ENCODE results near the gene CCKAR.
A peak's percentile ranks its signal among the peaks of the same experiment; 100 is the strongest.

The CCKAR gene

DNA sequence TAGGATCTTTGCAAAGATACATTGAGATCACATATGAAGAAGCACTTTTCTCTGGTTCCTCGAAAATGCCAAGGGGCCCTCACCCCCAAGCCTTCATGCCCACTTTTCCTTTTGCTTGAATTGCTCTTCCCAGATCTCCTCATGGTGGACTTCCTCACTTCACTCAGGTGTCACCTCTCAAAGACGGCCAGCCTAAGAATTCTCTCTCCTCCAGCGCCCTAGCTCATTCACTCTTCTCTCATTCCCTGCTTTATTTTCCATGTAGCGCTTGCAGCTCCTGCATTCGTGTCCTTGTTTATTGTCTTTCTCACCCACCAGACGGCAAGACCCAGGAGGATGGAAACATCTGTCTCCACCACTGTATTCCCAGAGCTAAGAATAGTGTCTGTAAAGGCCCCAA is 32.9 kb downstream of the CCKAR start:
- Mint-ChIP-seq H3K4me3 (no peak overlapping the region), H3K4me1 (peaks cover 14% of the 10 kb centered on the region), H3K27me3 (no peaks in the 10 kb centered on the region), H3K36me3 (ENCODE audit: low read depth) (no peaks in the 10 kb centered on the region), H3K9me3 (no peaks in the 10 kb centered on the region), H3K27ac (no peak overlapping the region)
- no peak for ATAC-seq
- no peak for DNase-seq

DNA sequence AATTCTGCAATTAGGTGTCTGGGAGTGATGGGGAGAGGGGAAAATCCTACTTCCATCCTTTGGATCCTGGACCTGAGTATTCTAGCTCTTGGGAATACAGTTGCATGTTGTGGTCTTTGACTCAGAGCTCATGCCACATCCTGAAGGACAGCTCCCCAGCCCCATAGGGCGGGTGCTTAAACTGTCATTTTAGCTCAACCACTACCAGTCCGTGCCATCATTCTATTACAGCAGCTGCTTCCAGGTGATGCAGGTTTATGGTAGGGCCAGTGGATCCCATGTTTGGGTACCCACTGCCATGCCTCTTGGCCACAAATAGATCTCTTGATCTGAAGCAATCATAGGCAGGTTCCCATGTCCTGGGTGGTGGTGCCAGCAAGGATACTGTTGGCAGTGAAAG is 34.7 kb downstream of the CCKAR start:
- Mint-ChIP-seq H3K4me1 (peaks cover 14% of the 10 kb centered on the region), H3K36me3 (ENCODE audit: low read depth) (no peaks in the 10 kb centered on the region), H3K27ac (no peak overlapping the region), H3K9me3 (no peaks in the 10 kb centered on the region), H3K27me3 (no peaks in the 10 kb centered on the region), H3K4me3 (no peak overlapping the region)
- ATAC-seq (no peak), DNase-seq (no peak)

DNA sequence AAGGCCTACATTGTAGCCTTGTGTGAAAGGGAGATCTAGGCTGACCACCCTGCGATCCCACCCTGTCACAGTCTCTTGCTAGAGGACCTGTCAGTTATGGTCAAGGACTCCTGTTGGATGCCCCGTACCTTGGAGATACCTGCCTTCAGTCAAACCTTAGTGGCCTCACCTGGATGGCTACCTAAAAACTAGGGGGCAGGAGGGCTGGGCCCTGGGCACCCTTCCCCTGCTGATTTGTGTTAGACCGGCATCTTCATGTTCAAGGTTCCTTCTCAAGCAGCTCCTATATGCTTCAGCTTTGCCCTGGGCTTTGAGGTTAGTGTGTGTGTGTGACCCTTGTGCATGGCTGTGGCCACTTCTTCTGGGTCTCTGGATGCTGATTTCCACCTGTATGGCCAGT is 35.3 kb downstream of the CCKAR start:
- no peaks in the 10 kb centered on the region for H3K27me3 Mint-ChIP-seq
- peaks cover 14% of the 10 kb centered on the region for H3K4me1 Mint-ChIP-seq
- ATAC-seq (no peak), DNase-seq (no peak)
- no peak overlapping the region for H3K27ac Mint-ChIP-seq
- no peaks in the 10 kb centered on the region for H3K9me3 Mint-ChIP-seq
- H3K4me3 Mint-ChIP-seq = no peak overlapping the region
- no peaks in the 10 kb centered on the region for H3K36me3 Mint-ChIP-seq (ENCODE audit: low read depth)

DNA sequence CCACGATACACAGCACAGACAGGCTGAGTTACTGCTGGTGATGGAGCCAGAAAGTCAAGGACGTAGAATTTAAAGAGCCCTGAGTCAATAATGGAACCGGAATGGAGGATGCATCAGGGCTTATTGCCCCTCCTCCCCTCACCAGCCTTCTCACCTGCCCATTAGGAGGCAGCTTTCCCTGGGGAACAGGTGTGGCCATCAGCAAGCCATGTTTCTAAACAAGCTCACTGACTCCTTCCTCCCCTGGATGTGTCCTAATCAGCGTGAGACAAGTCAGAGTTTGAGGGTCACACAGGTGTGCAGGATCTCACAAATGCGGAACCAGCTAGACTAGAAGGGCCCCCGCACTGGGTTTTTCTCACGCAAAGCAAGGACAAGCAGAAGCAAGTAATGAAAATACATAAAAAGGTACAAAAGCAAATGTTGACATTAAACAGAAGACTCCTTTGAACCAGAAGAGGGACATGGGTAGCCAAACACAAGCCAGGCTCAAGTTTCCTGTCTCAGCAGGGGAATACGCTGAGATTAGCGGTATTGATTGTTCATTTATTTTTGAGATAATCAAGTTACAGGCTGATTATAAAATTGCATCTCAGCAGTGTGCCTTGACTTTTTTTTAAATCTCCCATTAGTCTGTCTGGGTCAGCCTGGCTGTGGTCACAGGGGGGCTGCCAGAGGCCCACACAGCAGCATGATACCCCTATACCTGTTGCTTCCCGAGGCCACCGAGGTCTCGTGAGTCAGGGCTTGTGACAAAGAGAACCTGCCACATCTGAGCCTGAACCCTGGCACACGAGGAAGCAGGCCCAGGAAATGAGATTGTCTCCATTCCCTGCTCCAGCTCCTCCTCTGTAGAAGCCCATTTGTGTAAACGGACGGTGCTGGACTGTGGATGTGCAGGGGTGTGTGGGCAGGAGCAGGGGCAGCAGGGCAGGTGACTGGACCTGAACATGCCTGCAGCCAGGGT is 37.4 kb downstream of the CCKAR start:
- DNase-seq (no peak), ATAC-seq (no peak)
- no peak overlapping the region for H3K27ac Mint-ChIP-seq
- H3K9me3 Mint-ChIP-seq = no peaks in the 10 kb centered on the region
- peaks cover 4% of the 10 kb centered on the region for H3K4me1 Mint-ChIP-seq
- H3K4me3 Mint-ChIP-seq = no peak overlapping the region
- no peaks in the 10 kb centered on the region for H3K36me3 Mint-ChIP-seq (ENCODE audit: low read depth)
- peaks cover 3% of the 10 kb centered on the region for H3K27me3 Mint-ChIP-seq

DNA sequence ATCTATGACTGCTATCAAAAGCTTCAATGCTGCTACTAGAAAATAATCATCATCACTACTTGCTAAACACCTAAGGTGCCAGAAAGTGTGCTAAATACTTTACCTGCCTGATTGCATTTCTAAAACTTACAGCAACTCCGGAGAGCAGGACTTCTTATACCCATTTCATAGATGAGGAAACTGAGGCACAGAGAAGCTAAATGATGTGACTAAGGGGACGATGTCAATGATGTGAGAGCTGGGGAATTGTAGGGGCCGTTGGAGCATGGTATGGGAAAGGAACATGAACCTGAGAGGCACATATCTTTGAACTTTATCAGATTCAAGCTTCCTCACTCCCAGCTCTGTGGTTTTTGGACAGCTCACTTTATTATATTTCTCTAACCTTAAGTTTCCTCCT is 38.7 kb downstream of the CCKAR start:
- no peak for ATAC-seq
- H3K9me3 Mint-ChIP-seq = peaks cover 1% of the 10 kb centered on the region

DNA sequence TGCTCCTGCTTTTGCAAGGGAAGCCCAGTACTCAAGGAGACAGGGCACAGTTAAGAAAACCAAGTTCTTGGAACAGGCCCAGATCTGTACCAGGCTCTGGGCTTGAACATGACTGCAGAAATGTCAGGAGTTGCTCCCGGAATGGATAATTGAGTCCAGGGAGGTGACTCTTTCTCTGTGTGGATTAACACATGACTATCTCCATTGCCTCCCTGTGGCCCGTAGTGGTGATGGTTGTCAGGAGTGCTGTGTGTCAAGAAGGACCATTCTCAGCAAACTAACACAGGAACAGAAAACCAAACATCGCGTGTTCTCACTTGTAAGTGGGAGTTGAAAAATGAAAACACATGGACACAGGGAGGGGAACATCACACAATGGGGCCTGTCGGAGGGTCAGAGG is 39.9 kb downstream of the CCKAR start:
- H3K27ac Mint-ChIP-seq = no peak overlapping the region
- peaks cover 20% of the 10 kb centered on the region for H3K27me3 Mint-ChIP-seq
- peaks cover 3% of the 10 kb centered on the region for H3K4me1 Mint-ChIP-seq
- H3K9me3 Mint-ChIP-seq = peaks cover 7% of the 10 kb centered on the region
- ATAC-seq = no peak
- H3K36me3 Mint-ChIP-seq (ENCODE audit: low read depth) = no peaks in the 10 kb centered on the region
- no peak overlapping the region for H3K4me3 Mint-ChIP-seq
- DNase-seq = no peak

More for the DNA sequence above, 38.7 kb downstream of the CCKAR start:
- no peak overlapping the region for H3K27ac Mint-ChIP-seq
- H3K27me3 Mint-ChIP-seq = peaks cover 13% of the 10 kb centered on the region
- H3K36me3 Mint-ChIP-seq (ENCODE audit: low read depth) = no peaks in the 10 kb centered on the region
- DNase-seq = no peak
- peaks cover 3% of the 10 kb centered on the region for H3K4me1 Mint-ChIP-seq
- no peak overlapping the region for H3K4me3 Mint-ChIP-seq

DNA sequence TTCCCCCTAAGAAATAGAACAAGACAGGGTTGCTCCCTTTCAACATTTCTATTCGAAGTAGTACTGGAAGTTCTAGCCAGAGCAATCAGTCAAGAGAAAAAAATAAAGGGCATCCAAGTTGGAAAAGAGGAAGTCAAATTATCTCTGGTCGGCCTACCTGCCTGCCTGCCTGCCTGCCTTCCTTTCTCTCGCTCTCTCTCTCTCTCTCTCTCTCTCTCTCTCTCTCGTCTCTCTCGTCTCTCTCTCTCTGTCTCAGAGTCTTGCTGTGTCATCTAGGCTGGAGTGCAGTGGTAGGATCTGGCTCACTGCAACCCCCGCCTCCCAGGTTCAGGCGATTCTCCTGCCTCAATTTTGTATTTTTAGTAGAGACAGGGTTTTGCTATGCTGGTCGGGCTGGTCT is 42.9 kb downstream of the CCKAR start:
- Mint-ChIP-seq H3K27me3 (peaks cover 23% of the 10 kb centered on the region), H3K4me3 (no peak overlapping the region), H3K9me3 (peaks cover 22% of the 10 kb centered on the region), H3K36me3 (ENCODE audit: low read depth) (peaks cover 11% of the 10 kb centered on the region), H3K4me1 (peaks cover 3% of the 10 kb centered on the region), H3K27ac (no peak overlapping the region)
- DNase-seq = no peak
- ATAC-seq = no peak

DNA sequence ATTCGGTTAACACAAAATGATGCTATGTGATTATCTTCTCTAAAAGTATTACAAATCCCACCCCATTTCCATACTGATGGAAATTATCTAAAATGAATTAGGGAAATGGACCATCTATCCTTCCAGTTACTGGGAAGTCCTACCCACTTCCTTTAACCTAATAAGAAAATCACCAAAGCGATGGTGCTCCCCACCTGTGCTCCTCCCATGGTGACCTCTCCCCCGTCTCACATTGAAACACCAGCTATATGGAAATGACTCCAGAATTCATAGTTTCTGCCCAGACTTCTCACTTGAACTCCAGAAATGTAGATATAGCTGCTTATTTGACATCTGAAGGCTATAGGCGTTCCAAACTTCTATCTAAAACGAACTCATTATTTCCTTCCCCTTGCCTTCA is 48.5 kb downstream of the CCKAR start:
- H3K4me1 Mint-ChIP-seq = no peaks in the 10 kb centered on the region
- ATAC-seq = no peak
- peaks cover 10% of the 10 kb centered on the region for H3K27me3 Mint-ChIP-seq
- peaks cover 22% of the 10 kb centered on the region for H3K9me3 Mint-ChIP-seq
- H3K27ac Mint-ChIP-seq = no peak overlapping the region
- H3K4me3 Mint-ChIP-seq = no peak overlapping the region
- H3K36me3 Mint-ChIP-seq (ENCODE audit: low read depth) = peaks cover 20% of the 10 kb centered on the region
- DNase-seq = no peak

DNA sequence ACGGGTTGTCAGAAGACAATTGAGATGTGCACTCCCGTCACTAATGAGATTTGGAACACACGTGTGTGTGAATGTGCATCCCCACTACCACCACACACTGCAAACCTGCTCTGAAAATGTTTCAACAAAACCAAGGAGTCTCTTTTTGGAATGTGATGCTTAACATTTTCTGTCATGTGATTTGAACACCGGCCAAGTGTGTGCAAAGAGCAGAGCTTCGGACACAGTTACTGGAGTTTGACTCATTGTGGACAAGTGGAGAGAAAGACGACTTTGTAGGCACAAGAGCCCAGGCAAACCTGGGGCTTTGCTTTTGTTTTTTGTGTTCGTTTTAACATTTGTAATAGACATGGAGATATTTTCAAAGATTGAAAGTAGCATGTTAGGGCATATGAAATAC is 49.2 kb downstream of the CCKAR start:
- Mint-ChIP-seq H3K4me1 (no peaks in the 10 kb centered on the region), H3K4me3 (no peak overlapping the region), H3K9me3 (peaks cover 16% of the 10 kb centered on the region), H3K27ac (peak overlapping the region; percentile 30), H3K27me3 (peaks cover 5% of the 10 kb centered on the region), H3K36me3 (ENCODE audit: low read depth) (peaks cover 25% of the 10 kb centered on the region)
- ATAC-seq = no peak
- DNase-seq = no peak

DNA sequence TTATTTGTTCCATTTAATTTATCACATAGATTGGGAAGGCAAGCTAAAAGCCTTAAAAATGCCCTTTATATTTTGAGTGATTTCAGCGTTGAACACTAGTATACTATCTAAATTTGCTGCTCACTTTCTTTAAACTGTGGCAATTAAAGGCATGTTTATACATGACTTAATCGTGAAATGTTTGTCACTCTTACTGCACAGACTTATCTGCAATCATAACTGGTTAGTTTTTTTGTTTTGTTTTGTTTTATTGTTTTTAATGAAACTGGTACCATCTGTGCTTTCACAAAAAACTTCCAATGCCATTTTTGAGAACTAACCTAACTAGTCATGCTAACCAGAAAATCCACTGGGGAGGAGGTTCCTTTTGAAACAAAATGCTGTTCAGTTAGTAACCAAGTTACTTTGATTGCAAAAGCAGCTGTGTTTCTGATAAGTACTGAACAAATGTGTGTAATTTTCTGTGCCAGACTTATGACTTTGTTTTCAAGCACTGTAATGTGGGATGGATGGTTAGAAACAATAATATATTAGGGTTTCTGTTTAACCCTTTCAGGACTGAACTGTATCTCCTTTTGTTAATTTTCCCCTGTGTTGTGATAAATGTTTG is 56.1 kb downstream of the CCKAR start:
- Mint-ChIP-seq H3K27me3 (no peaks in the 10 kb centered on the region), H3K4me3 (no peak overlapping the region), H3K36me3 (ENCODE audit: low read depth) (peaks cover 56% of the 10 kb centered on the region), H3K9me3 (no peaks in the 10 kb centered on the region), H3K27ac (no peak overlapping the region), H3K4me1 (no peaks in the 10 kb centered on the region)
- ATAC-seq (no peak), DNase-seq (no peak)

DNA sequence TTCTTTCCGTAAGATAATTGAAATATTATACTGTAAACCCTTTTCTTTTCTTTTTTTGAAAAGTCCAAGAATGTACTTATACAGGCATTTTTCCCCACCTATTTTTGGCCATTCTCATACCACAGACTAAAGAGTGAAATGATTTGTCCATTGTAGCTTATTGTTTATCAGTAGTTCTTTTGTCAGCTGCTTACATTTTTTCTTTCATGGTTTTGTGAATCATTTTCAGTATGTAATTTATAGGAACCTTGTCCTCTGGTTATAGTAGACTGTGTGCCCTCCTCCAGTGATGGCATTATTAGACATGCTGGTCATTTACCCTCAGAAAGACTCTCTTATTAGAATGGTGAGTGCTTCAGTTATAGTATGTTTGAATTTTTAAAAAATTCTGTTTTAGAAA is 56.7 kb downstream of the CCKAR start:
- Mint-ChIP-seq H3K4me3 (no peak overlapping the region), H3K36me3 (ENCODE audit: low read depth) (peaks cover 59% of the 10 kb centered on the region), H3K27ac (no peak overlapping the region), H3K9me3 (no peaks in the 10 kb centered on the region), H3K4me1 (no peaks in the 10 kb centered on the region), H3K27me3 (no peaks in the 10 kb centered on the region)
- ATAC-seq (no peak), DNase-seq (no peak)

DNA sequence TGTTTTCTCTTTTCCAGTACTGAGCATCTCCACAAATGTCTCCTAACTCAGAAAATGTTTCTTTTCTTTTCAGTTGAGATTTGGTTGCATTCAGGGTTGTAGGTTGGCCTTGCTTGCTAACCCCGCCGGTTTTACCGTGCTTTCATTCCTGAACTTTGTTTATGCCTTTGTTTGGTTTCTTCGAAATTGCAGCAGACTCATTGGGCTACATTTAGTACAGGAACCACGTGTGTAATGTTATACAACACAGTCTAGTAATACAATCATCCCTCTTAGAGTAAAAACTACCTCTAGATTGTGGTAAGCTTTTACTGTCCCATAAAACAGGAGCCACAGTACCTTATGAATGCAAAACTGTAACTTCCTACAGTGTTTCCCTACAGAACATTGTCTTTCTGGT is 57.9 kb downstream of the CCKAR start:
- no peaks in the 10 kb centered on the region for H3K27me3 Mint-ChIP-seq
- DNase-seq (no peak), ATAC-seq (no peak)
- H3K9me3 Mint-ChIP-seq = no peaks in the 10 kb centered on the region
- H3K4me3 Mint-ChIP-seq = no peak overlapping the region
- peaks cover 2% of the 10 kb centered on the region for H3K4me1 Mint-ChIP-seq
- no peak overlapping the region for H3K27ac Mint-ChIP-seq
- H3K36me3 Mint-ChIP-seq (ENCODE audit: low read depth) = peaks cover 60% of the 10 kb centered on the region

DNA sequence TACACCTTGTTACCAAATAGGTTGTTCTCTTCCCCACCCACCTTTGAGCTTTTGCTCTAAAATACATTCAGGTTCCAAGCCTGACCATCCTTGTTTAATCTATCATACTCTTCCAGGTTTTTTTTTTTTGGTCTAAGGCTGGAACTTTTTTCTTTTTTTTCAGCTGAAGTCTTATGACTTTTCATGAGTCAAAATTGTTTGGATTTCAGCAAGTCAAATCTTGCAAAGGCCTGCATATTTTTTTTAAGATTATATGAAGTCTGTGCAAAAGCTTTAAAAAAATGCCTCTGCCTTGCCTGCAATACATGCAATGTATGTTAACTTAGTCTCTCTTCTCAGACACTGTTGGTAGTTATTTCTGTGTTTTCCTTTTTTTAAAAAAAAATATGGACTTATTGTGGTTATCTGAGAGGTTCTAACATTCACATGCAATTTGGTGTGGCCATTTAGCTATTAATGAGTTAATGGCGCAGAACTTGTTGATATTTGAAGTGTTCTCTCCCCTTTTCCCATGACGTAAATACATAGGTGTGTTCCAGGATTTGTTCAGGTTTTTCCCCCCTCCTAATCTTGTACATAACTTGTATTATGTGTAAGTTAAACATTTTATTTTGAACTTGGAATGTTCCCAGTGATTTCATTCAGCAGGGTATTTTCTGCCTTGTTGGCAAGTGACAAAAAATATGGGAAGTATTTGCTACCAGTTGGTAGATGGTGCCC is 58.7 kb downstream of the CCKAR start:
- Mint-ChIP-seq H3K9me3 (no peaks in the 10 kb centered on the region), H3K36me3 (ENCODE audit: low read depth) (peaks cover 58% of the 10 kb centered on the region), H3K27me3 (no peaks in the 10 kb centered on the region), H3K27ac (no peak overlapping the region), H3K4me3 (no peak overlapping the region), H3K4me1 (peaks cover 2% of the 10 kb centered on the region)
- ATAC-seq = no peak
- no peak for DNase-seq
